ENCODE measurements around the gene DMC1. TPM values are rescaled to one million over a fixed set of nuclear protein-coding genes. Genes with fewer than 3 reads are reported as not detected.
"Not testable (repeated sequence)": the region's sequence is repeated elsewhere in the genome, so short reads cannot be mapped to it uniquely, and the experiment has no call there.

The DMC1 gene
- total and polyA plus RNA-seq, 2 of the 4 experiments (the other 2 are of a cell fraction) = 0.18 to 0.38 TPM

DNA sequence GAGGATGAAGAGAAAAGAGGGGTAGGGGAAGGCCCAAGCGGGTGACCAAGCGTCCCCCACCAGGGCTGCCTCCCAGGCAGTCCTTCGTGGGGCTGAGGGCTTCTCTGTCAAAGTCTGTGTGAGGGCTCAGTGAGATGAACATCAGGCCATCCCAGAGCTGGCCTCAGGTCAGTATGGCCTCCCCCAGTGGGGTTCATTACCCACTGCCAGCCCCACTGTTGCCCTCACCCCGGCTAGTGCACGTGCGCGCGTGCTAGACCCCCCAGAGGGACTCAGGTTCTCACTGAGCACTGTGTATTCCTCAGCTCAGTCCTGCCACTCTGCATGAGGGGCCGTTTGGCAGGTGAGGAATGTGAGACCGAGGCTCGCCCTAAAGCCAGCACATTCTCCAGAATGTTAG is 98.7 kb downstream of the DMC1 start:
- ATAC-seq (ENCODE audit: low read depth) (no peak), DNase-seq (no peak)
- Histone ChIP-seq H4K5ac (ENCODE audit: low read depth, low read length) (no peak overlapping the region), H3K9ac (ENCODE audit: low read depth, low read length) (no peak overlapping the region), H3K9me1 (ENCODE audit: insufficient read depth, low read length) (peaks cover 20% of the 10 kb centered on the region), H3K23ac (ENCODE audit: low read depth, low read length) (no peak overlapping the region), H3K56ac (ENCODE audit: extremely low read depth, insufficient read depth, low read length) (no peak overlapping the region), H3K9me3 (ENCODE audit: control insufficient read depth, insufficient read depth, low read length) (no peaks in the 10 kb centered on the region), H3K4me3 (ENCODE audit: insufficient read depth, low read depth, low read length) (no peak overlapping the region), H4K8ac (ENCODE audit: low read depth in 2 of 2, low read length in 2 of 2) (no peak overlapping the region), H3K27me3 (ENCODE audit: control insufficient read depth, insufficient read depth, low read length) (no peaks in the 10 kb centered on the region), H3K18ac (ENCODE audit: low read depth, low read length) (no peak overlapping the region), H2BK5ac (ENCODE audit: low read depth, low read length, poor library complexity, severe bottlenecking) (no peak overlapping the region), H2AFZ (replicated peaks; ENCODE audit: low read length, poor library complexity) (no peak overlapping the region), H3K4me2 (ENCODE audit: low read depth, low read length) (no peak overlapping the region), H3K79me1 (ENCODE audit: low read depth in 1 of 2, low read length in 2 of 2) (peaks cover 5 to 65% of the 10 kb centered on the region in 2 experiments; a peak in 3 of 4 replicates), H2AK9ac (replicated peaks; ENCODE audit: low read depth, low read length, poor library complexity) (no peak overlapping the region), H3K4ac (ENCODE audit: low read depth, low read length) (no peak overlapping the region), H3K4me1 (ENCODE audit: control insufficient read depth, insufficient read depth, low read length) (peaks cover 13% of the 10 kb centered on the region), H4K91ac (ENCODE audit: insufficient read depth, low read depth, low read length) (no peak overlapping the region), H4K20me1 (ENCODE audit: insufficient read depth, low read length) (no peaks in the 10 kb centered on the region; the same call in 1 of the 2 replicates), H3K14ac (replicated peaks; ENCODE audit: low read depth, low read length) (no peak overlapping the region; the same call in 1 of the 2 replicates), H2AK5ac (ENCODE audit: low read depth, low read length) (no peak overlapping the region), H3K27ac (ENCODE audit: insufficient read depth, low read length) (no peak overlapping the region), H2BK120ac (ENCODE audit: low read depth, low read length) (no peak overlapping the region), H3K36me3 (ENCODE audit: control insufficient read depth, insufficient read depth, low read length) (peaks cover 20% of the 10 kb centered on the region), H2BK15ac (ENCODE audit: low read depth, low read length) (no peak overlapping the region), H2BK20ac (ENCODE audit: low read depth, low read length) (no peak overlapping the region)
- intact Hi-C loops (cut with micrococcal nuclease) = no loop called here
- ChIA-PET POLR2A (ENCODE audit: unreplicated experiment) (no interaction called here), CTCF (no interaction called here)
- dilution Hi-C loops (cut with HindIII; ENCODE audit: low sequenced_read_pairs, unreplicated experiment) = no loop called here
- in situ Hi-C loops (cut with MboI; ENCODE audit: low sequenced_read_pairs) = no loop called here
- no TSS peak for BruUV-seq (replicated peaks)
- WGBS, 2 experiments (ENCODE audit: extremely low coverage in 2 of 2, insufficient read length in 1 of 2) = 85% methylated on average over 5 of the region's 11 CpGs; no CpG with 5 or more reads in 1 of the 2 experiments
- TF ChIP-seq SMC3 (IDR thresholded peaks at IDR 0.05; ENCODE audit: low read depth, low read length) = no peak
- no peak for TF ChIP-seq POLR2A (IDR thresholded peaks at IDR 0.05; ENCODE audit: low read depth, low read length)
- TF ChIP-seq RFX5 (IDR thresholded peaks at IDR 0.05; ENCODE audit: low read depth, low read length) = no peak
- TF ChIP-seq NFE2L2 (IDR thresholded peaks at IDR 0.05; ENCODE audit: low read depth, low read length) = no peak
- no peak for TF ChIP-seq MAZ (IDR thresholded peaks at IDR 0.05; ENCODE audit: borderline replicate concordance, low read depth, low read length)

DNA sequence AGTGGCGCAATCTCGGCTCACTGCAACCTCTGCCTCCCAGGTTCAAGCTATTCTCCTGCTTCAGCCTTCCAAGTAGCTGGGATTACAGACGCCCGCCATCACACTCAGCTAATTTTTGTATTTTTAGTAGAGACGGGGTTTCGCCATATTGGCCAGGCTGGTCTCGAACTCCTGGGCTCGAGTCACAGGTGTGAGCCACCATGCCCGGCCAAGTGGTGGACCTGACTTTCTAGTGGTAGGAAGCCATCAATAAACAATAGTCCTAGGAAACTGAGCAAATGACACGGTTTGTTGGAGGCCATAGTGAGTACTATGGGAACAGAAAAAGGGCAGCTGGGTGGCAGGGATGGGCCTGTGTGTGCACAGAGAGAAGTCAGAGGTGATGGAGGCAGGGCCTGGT is 99.8 kb downstream of the DMC1 start:
- H3K4me2 ChIP-seq (ENCODE audit: low read depth, low read length); H2BK20ac ChIP-seq (ENCODE audit: low read depth, low read length); ATAC-seq (ENCODE audit: low read depth); H3K27ac ChIP-seq (ENCODE audit: insufficient read depth, low read length); H3K14ac ChIP-seq (replicated peaks; ENCODE audit: low read depth, low read length); H3K9ac ChIP-seq (ENCODE audit: low read depth, low read length); H3K27me3 ChIP-seq (ENCODE audit: control insufficient read depth, insufficient read depth, low read length); H3K9me3 ChIP-seq (ENCODE audit: control insufficient read depth, insufficient read depth, low read length); H4K8ac ChIP-seq (ENCODE audit: low read depth in 2 of 2, low read length in 2 of 2); POLR2A ChIA-PET (ENCODE audit: unreplicated experiment); H4K5ac ChIP-seq (ENCODE audit: low read depth, low read length); H3K18ac ChIP-seq (ENCODE audit: low read depth, low read length); BruUV-seq (replicated peaks); H4K91ac ChIP-seq (ENCODE audit: insufficient read depth, low read depth, low read length); H2BK15ac ChIP-seq (ENCODE audit: low read depth, low read length); DNase-seq; H2AK9ac ChIP-seq (replicated peaks; ENCODE audit: low read depth, low read length, poor library complexity); H2AK5ac ChIP-seq (ENCODE audit: low read depth, low read length); H3K56ac ChIP-seq (ENCODE audit: extremely low read depth, insufficient read depth, low read length); H3K4me3 ChIP-seq (ENCODE audit: insufficient read depth, low read depth, low read length); H3K4ac ChIP-seq (ENCODE audit: low read depth, low read length); H2AFZ ChIP-seq (replicated peaks; ENCODE audit: low read length, poor library complexity); dilution Hi-C loops (cut with HindIII; ENCODE audit: low sequenced_read_pairs, unreplicated experiment); H4K20me1 ChIP-seq (ENCODE audit: insufficient read depth, low read length); intact Hi-C loops (cut with micrococcal nuclease); H2BK5ac ChIP-seq (ENCODE audit: low read depth, low read length, poor library complexity, severe bottlenecking); H2BK120ac ChIP-seq (ENCODE audit: low read depth, low read length); in situ Hi-C loops (cut with MboI; ENCODE audit: low sequenced_read_pairs): not testable (repeated sequence)
- 100% methylated on average over 2 of the region's 10 CpGs; no CpG with 5 or more reads in 1 of the 2 experiments for WGBS, 2 experiments (ENCODE audit: extremely low coverage in 2 of 2, insufficient read length in 1 of 2)
- peaks cover 13% of the 10 kb centered on the region for H3K4me1 ChIP-seq (ENCODE audit: control insufficient read depth, insufficient read depth, low read length)
- CTCF ChIA-PET = interaction anchor here (0.6 kb wide), 1 partner anchor 73 kb away, joined by 5 read pairs; no protein-coding TSS in a partner anchor
- peaks cover 20% of the 10 kb centered on the region for H3K9me1 ChIP-seq (ENCODE audit: insufficient read depth, low read length)
- H3K36me3 ChIP-seq (ENCODE audit: control insufficient read depth, insufficient read depth, low read length) = peaks cover 16% of the 10 kb centered on the region
- H3K23ac ChIP-seq (ENCODE audit: low read depth, low read length) = peak overlapping the region; percentile 36; the same call in 1 of the 2 replicates
- H3K79me1 ChIP-seq (ENCODE audit: low read depth in 1 of 2, low read length in 2 of 2) = peaks cover 5 to 65% of the 10 kb centered on the region in 2 experiments; a peak in 3 of 4 replicates
